ENCODE results near the gene YAF2. TPM values are rescaled to one million over a fixed set of nuclear protein-coding genes. Genes with fewer than 3 reads are reported as not detected.
"Not testable (repeated sequence)": the region's sequence is repeated elsewhere in the genome, so short reads cannot be mapped to it uniquely, and the experiment has no call there.

Gene YAF2
- total RNA-seq, 1 donor from 2014 or later: 40.6 TPM

DNA sequence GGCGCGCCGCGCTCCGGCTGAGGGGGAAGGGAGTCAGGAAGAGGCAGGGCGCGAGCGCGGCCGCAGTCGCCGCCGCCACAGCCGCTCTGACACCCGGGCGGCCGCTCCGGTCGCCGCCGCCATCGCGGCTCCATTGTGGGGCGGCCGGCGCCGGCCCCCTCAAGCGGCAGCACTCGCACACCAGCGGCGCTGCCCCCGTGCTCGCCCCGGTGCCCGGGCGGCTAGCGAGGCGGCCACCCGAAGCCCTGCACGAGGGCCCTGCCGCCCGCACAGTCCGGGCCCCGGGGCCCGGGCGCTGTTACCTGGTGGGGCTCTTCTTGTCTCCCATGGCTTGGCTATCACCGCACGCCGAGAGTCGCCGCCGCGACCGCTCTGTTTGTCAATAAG lies 202 bp downstream of the YAF2 start:
- DNase-seq (ENCODE audit: low spot score): no peak
- H3K36me3 Mint-ChIP-seq (ENCODE audit: low read depth): peaks cover 30% of the 10 kb centered on the region
- peak overlapping the region; percentile 84 for H3K27ac Mint-ChIP-seq
- H3K4me1 Mint-ChIP-seq (ENCODE audit: low read depth): peaks cover 33% of the 10 kb centered on the region
- intact Hi-C loops (cut with micrococcal nuclease): loop anchor here (1.0 to 2.0 kb wide), 4 partner anchors 25 to 139 kb away; partner anchors contain the start of genes GXYLT1, PPHLN1 and ZCRB1
- no peaks in the 10 kb centered on the region for H3K27me3 Mint-ChIP-seq (ENCODE audit: low read depth)
- H3K4me3 Mint-ChIP-seq (ENCODE audit: low read depth): peak overlapping the region; percentile 86
- no peaks in the 10 kb centered on the region for H3K9me3 Mint-ChIP-seq

DNA sequence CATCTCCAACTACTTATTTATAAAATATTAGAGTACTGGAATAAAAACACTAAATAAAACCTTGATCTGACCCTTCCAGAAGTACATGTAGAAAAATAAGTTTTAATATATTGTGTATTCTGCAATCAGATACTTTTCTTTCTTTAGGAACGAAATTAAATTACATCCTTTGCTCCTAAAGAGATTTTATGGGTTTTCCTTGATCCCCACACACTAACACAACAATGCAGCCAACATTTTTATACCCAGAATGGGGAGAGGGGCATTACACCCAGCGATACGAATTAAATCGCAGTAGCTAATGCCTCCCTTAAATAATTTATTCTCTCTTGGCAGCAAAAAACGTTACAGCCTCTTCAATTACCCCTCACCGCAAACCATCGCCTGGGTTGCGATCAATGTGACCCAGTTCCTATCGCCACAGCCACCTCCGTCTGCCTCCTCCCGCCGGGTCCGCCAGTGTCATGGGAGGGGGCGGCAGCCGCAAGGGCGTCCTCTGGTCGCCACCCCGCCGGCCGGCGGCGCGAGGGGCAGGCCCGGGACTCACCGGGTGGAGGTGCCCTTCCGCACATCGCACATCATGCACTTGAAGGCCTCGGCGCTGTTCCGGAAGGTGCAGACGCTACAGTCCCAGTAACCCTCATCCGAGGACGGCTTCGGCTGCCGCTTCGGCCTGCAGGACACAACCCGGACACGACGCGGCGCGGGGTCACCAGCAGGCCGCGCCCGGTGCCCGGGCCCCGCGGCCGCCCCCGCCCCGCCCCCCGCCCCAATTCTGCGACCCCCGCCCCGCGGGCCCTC lies 796 bp downstream of the YAF2 start:
- Mint-ChIP-seq H3K4me3 (ENCODE audit: low read depth) (peak overlapping the region; percentile 94), H3K9me3 (no peaks in the 10 kb centered on the region), H3K36me3 (ENCODE audit: low read depth) (peaks cover 36% of the 10 kb centered on the region), H3K27me3 (ENCODE audit: low read depth) (no peaks in the 10 kb centered on the region), H3K4me1 (ENCODE audit: low read depth) (peaks cover 38% of the 10 kb centered on the region), H3K27ac (peak overlapping the region; percentile 78)
- DNase-seq (ENCODE audit: low spot score): peak; percentile 67
- intact Hi-C loops (cut with micrococcal nuclease): loop anchor here (2.0 kb wide), 1 partner anchor 90 kb away; the partner anchor contains the start of genes PPHLN1 and ZCRB1

DNA sequence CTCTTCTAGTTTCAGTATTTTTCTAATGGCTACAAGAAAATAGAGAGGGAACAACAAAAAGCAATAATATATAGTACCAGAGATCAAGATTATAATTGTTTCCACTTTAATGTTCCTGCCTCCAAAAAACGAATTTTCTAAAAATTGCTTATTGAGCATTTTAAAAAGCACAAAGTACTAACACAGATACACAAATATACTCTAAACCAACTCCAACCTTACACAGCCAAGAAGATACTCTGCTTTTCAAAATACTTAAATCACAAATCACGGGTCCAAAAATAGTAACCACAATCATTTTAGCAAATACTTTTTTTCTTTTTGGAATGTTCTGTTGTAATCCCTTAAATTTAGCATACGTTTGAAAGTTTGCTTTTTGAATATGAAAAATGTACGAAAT lies 2.0 kb downstream of the YAF2 start:
- H3K27me3 Mint-ChIP-seq (ENCODE audit: low read depth): no peaks in the 10 kb centered on the region
- peak overlapping the region; percentile 61 for H3K4me3 Mint-ChIP-seq (ENCODE audit: low read depth)
- DNase-seq (ENCODE audit: low spot score): no peak
- intact Hi-C loops (cut with micrococcal nuclease): loop anchor here (2.0 kb wide), 1 partner anchor 91 kb away; the partner anchor contains the start of genes PPHLN1 and ZCRB1
- peaks cover 39% of the 10 kb centered on the region for H3K36me3 Mint-ChIP-seq (ENCODE audit: low read depth)
- no peak overlapping the region for H3K27ac Mint-ChIP-seq
- H3K4me1 Mint-ChIP-seq (ENCODE audit: low read depth): peaks cover 41% of the 10 kb centered on the region
- no peaks in the 10 kb centered on the region for H3K9me3 Mint-ChIP-seq

DNA sequence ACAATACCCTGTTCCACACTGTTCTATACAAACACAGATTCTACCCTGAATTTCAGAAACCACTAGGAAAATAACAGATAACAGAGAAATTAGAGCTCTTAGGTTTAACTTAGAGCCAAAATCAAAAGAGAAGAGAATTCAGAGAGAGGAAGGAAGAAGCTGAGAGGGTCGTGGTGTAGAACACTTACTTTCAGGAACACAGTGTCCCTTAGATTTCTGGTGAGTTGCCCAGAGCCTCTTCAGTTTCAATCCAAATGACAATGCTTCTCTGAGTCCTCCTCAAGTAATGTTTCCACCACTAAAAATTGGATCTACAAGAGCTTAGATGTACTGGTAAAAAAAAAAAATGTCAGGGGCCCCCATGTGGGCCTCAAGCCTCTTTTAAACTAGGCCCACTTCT lies 2.6 kb downstream of the YAF2 start:
- Mint-ChIP-seq H3K4me1 (ENCODE audit: low read depth) (peaks cover 42% of the 10 kb centered on the region), H3K27ac (no peak overlapping the region), H3K36me3 (ENCODE audit: low read depth) (peaks cover 42% of the 10 kb centered on the region), H3K9me3 (no peaks in the 10 kb centered on the region), H3K27me3 (ENCODE audit: low read depth) (no peaks in the 10 kb centered on the region), H3K4me3 (ENCODE audit: low read depth) (peak overlapping the region; percentile 61)
- no peak for DNase-seq (ENCODE audit: low spot score)
- intact Hi-C loops (cut with micrococcal nuclease): no loop called here

DNA sequence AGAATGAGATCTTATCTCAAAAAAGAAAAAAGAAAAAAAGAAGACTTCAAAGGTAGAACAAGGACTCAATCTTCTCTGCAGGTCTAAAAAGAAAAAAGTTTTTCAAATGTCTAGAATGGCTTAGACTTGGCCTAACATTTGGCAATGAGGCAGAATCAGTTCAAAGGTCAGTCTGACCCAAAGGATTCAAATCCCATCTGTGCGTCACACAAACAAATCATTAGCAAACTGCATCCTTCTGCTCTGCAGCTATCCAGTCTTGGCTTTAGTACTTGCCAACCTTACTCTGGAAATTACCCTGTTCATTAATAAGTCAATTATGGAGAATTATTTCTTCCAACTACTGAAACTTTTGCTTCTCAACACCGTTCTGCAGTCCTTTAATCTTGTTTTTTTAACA lies 3.1 kb downstream of the YAF2 start:
- Mint-ChIP-seq H3K4me3 (ENCODE audit: low read depth) (no peak overlapping the region), H3K9me3 (no peaks in the 10 kb centered on the region), H3K4me1 (ENCODE audit: low read depth) (peaks cover 42% of the 10 kb centered on the region), H3K27me3 (ENCODE audit: low read depth) (no peaks in the 10 kb centered on the region), H3K36me3 (ENCODE audit: low read depth) (peaks cover 47% of the 10 kb centered on the region), H3K27ac (no peak overlapping the region)
- no peak for DNase-seq (ENCODE audit: low spot score)
- intact Hi-C loops (cut with micrococcal nuclease): no loop called here

DNA sequence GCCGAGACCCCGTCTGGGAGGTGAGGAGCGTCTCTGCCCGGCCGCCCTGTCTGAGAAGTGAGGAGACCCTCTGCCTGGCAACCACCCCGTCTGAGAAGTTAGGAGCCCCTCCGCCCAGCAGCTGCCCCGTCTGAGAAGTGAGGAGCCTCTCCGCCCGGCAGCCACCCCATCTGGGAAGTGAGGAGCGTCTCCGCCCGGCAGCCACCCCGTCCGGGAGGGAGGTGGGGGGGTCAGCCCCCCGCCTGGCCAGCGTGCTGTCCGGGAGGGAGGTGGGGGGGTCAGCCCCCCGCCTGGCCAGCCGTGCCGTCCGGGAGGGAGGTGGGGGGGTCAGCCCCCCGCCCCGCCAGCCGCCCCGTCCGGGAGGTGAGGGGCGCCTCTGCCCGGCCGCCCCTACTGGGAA lies 10.5 kb downstream of the YAF2 start:
- H3K27me3 Mint-ChIP-seq (ENCODE audit: low read depth); intact Hi-C loops (cut with micrococcal nuclease); H3K4me3 Mint-ChIP-seq (ENCODE audit: low read depth); H3K27ac Mint-ChIP-seq; DNase-seq (ENCODE audit: low spot score); H3K9me3 Mint-ChIP-seq: not testable (repeated sequence)
- Mint-ChIP-seq H3K4me1 (ENCODE audit: low read depth) (peaks cover 12% of the 10 kb centered on the region), H3K36me3 (ENCODE audit: low read depth) (peaks cover 39% of the 10 kb centered on the region)

DNA sequence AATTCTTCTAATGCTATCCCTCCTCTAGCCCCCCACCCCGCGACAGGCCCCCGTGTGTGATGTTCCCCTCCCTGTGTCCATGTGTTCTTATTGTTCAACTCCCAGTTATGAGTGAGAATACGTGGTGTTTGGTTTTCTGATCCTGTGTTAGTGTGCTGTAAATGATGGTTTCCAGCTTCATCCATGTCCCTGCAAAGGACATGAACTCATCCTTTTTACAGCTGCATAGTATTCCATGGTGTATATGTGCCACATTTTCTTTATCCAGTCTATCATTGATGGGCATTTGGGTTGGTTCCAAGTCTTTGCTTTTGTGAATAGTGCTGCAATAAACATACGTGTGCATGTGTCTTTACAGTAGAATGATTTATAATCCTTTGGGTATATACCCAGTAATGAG lies 13.5 kb downstream of the YAF2 start:
- intact Hi-C loops (cut with micrococcal nuclease); H3K27me3 Mint-ChIP-seq (ENCODE audit: low read depth); H3K4me3 Mint-ChIP-seq (ENCODE audit: low read depth); DNase-seq (ENCODE audit: low spot score); H3K27ac Mint-ChIP-seq; H3K9me3 Mint-ChIP-seq: not testable (repeated sequence)
- peaks cover 28% of the 10 kb centered on the region for H3K36me3 Mint-ChIP-seq (ENCODE audit: low read depth)
- H3K4me1 Mint-ChIP-seq (ENCODE audit: low read depth): peaks cover 13% of the 10 kb centered on the region

DNA sequence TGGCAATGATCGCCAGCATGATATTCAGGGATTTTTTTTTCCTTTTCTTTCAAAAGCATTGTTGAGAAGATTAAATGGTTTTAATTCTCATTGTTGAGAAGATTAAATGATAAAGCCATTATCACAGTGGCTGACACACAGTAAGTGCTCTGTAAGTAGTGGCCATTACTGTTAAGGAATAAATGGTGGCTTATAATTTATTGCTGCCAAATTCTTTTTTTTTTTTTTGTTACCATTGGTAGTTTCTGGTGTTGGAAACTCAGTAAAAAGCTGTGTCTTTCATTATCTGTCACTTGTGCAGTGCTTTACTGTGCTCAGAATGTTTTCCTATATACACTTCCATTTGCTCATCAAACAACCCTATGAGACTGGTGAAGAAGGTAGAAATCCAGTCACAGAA lies 15.3 kb downstream of the YAF2 start:
- Mint-ChIP-seq H3K27ac (no peak overlapping the region), H3K36me3 (ENCODE audit: low read depth) (peaks cover 28% of the 10 kb centered on the region), H3K4me3 (ENCODE audit: low read depth) (no peak overlapping the region), H3K27me3 (ENCODE audit: low read depth) (no peaks in the 10 kb centered on the region), H3K9me3 (peaks cover 8% of the 10 kb centered on the region), H3K4me1 (ENCODE audit: low read depth) (peaks cover 15% of the 10 kb centered on the region)
- intact Hi-C loops (cut with micrococcal nuclease): no loop called here
- DNase-seq (ENCODE audit: low spot score): no peak

DNA sequence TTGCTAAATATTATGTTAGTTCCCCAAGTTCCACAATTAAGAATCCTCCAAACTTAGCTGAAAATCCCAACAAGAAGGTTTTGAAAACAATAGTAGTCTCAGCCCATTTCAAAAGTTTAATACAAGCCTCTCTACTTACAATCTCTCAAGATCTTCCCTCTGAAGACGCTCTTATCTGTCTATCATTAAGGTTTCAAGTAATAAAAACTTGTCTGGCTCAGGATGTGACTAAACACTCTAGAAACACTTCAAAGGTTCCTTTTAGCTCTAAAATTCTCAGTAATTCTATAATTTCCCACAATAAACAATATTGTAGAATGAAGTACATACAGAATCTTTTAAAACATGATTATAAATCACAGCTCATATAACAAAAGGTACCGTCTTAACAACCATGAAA lies 16.3 kb downstream of the YAF2 start:
- peaks cover 28% of the 10 kb centered on the region for H3K36me3 Mint-ChIP-seq (ENCODE audit: low read depth)
- no peak for DNase-seq (ENCODE audit: low spot score)
- H3K4me1 Mint-ChIP-seq (ENCODE audit: low read depth): peaks cover 18% of the 10 kb centered on the region
- no peak overlapping the region for H3K27ac Mint-ChIP-seq
- intact Hi-C loops (cut with micrococcal nuclease): no loop called here
- no peak overlapping the region for H3K4me3 Mint-ChIP-seq (ENCODE audit: low read depth)
- H3K27me3 Mint-ChIP-seq (ENCODE audit: low read depth): no peaks in the 10 kb centered on the region
- peaks cover 8% of the 10 kb centered on the region for H3K9me3 Mint-ChIP-seq

DNA sequence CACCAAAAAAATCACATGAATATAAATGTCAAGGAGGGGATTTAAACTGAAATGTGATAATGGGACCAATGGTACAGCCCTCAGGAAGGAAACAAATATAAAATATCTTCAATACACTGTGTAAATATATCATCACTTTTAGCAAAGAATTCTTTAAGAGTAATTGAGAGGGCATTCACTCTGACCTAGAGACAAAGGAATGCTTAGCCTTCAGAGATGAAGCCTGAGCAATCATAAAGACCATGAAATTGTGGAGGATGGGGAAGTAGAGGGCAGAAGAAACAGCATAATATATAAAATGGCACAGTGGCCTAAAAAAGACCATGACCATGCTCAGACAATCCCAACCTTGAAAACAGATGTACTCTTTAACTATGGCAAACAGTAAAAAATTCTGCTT lies 20.4 kb downstream of the YAF2 start:
- no peak for DNase-seq (ENCODE audit: low spot score)
- no peaks in the 10 kb centered on the region for H3K27me3 Mint-ChIP-seq (ENCODE audit: low read depth)
- intact Hi-C loops (cut with micrococcal nuclease): no loop called here
- no peak overlapping the region for H3K27ac Mint-ChIP-seq
- H3K4me3 Mint-ChIP-seq (ENCODE audit: low read depth): no peak overlapping the region
- H3K9me3 Mint-ChIP-seq: no peaks in the 10 kb centered on the region
- peaks cover 19% of the 10 kb centered on the region for H3K4me1 Mint-ChIP-seq (ENCODE audit: low read depth)
- H3K36me3 Mint-ChIP-seq (ENCODE audit: low read depth): peaks cover 5% of the 10 kb centered on the region

DNA sequence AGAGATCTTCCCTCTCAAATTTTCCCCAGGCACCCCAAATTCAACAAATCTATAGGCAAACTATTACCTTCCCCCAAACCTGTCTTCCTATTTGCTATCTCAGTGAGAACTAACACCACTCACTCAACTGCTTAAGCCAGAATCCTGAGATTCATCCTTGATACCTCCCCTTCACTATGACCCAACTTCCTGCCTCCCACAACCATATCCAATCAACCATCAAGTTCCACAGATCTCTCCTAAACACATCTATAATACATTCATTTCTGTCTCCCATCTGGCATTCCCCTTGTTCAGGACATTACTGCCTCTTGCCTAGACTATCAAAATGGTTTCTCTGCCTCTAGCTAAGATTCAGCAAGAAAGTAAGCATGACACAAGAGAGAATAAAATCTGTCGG lies 21.3 kb downstream of the YAF2 start:
- H3K27ac Mint-ChIP-seq: no peak overlapping the region
- H3K4me3 Mint-ChIP-seq (ENCODE audit: low read depth): no peak overlapping the region
- intact Hi-C loops (cut with micrococcal nuclease): no loop called here
- H3K27me3 Mint-ChIP-seq (ENCODE audit: low read depth): no peaks in the 10 kb centered on the region
- no peaks in the 10 kb centered on the region for H3K9me3 Mint-ChIP-seq
- H3K4me1 Mint-ChIP-seq (ENCODE audit: low read depth): peaks cover 15% of the 10 kb centered on the region
- DNase-seq (ENCODE audit: low spot score): no peak
- H3K36me3 Mint-ChIP-seq (ENCODE audit: low read depth): peaks cover 4% of the 10 kb centered on the region

DNA sequence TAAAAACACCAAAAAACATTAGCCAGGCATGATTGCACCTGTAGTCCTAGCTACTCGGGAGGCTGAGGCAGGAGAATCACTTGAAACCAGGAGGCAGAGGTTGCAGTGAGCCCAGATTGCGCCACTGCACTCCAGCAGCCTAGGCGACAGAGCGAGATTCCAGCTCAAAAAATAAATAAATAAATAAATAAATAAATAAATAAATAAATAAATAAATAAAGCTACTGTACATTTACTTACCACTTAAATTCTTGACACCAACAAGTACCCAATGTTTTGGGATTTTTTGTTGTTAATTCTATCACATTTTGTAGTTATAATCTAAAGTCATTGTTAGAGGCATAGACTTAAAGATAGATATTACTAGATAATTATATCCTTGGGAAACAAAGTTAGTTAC lies 22.3 kb downstream of the YAF2 start:
- H3K36me3 Mint-ChIP-seq (ENCODE audit: low read depth); intact Hi-C loops (cut with micrococcal nuclease); H3K4me3 Mint-ChIP-seq (ENCODE audit: low read depth); DNase-seq (ENCODE audit: low spot score); H3K9me3 Mint-ChIP-seq; H3K27me3 Mint-ChIP-seq (ENCODE audit: low read depth); H3K27ac Mint-ChIP-seq: not testable (repeated sequence)
- peaks cover 11% of the 10 kb centered on the region for H3K4me1 Mint-ChIP-seq (ENCODE audit: low read depth)

DNA sequence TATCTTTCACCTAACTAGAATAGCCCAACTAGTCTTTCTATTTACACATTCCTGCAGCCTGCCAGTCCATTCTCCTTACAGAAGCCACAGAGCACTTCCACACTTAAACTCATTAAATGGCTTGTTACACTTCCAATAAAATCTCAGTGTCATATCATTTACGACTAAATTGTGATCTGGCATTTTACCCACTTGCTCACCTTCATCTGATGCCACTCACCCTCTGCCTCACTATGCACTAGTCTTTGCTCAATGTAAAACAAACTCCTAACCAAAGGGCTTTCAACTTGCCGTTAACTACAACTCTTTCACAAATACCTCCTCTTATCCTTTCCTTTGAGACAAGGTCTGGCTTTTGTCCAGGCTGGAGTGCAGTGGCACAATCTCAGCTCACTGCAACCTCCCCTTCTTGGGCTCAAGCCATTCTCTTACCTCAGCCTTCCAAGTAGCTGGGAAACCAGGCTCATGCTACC lies 24.1 kb downstream of the YAF2 start:
- H3K9me3 Mint-ChIP-seq: no peaks in the 10 kb centered on the region
- H3K4me1 Mint-ChIP-seq (ENCODE audit: low read depth): peaks cover 11% of the 10 kb centered on the region
- intact Hi-C loops (cut with micrococcal nuclease): no loop called here
- H3K4me3 Mint-ChIP-seq (ENCODE audit: low read depth): no peak overlapping the region
- DNase-seq (ENCODE audit: low spot score): no peak
- no peaks in the 10 kb centered on the region for H3K27me3 Mint-ChIP-seq (ENCODE audit: low read depth)
- peaks cover 5% of the 10 kb centered on the region for H3K36me3 Mint-ChIP-seq (ENCODE audit: low read depth)
- H3K27ac Mint-ChIP-seq: no peak overlapping the region
